Liver (tissue), 9 donors: ENCODE results near the gene GPR4. TPM values are rescaled to one million over a fixed set of nuclear protein-coding genes. Genes with fewer than 3 reads are reported as not detected.

ENCODE experiments used
- DNase-seq: peaks from one replicate; pipeline ENCODE4 v3.0.0-alpha.2; 2017; ENCODE audit warnings: low spot score
- H3K27ac ChIP-seq, 2 donors: one replicate each; pipeline ENCODE4 v1.7.0; 2013; ENCODE audit warnings: inconsistent platforms in 2 of 2, low read length in 2 of 2, control low read depth in 1 of 2, low read depth in 1 of 2, mild to moderate bottlenecking in 1 of 2
- H3K27me3 ChIP-seq, 4 donors: one replicate each; pipeline versions ENCODE4 v1.6.1 to v1.7.0; 2013; ENCODE audit warnings: low read length in 3 of 4, inconsistent platforms in 1 of 4, mild to moderate bottlenecking in 1 of 4, moderate library complexity in 1 of 4; ENCODE audit not compliant: control insufficient read depth in 4 of 4, insufficient read depth in 4 of 4
- H3K36me3 ChIP-seq, 4 donors: one replicate each; pipeline versions ENCODE4 v1.6.1 to v1.7.0; 2013; ENCODE audit warnings: low read length in 3 of 4, mild to moderate bottlenecking in 3 of 4, low read depth in 1 of 4, moderate library complexity in 1 of 4; ENCODE audit not compliant: control insufficient read depth in 4 of 4, insufficient read depth in 3 of 4
- H3K4me1 ChIP-seq, 4 donors: one replicate each; pipeline versions ENCODE4 v1.6.1 to v1.7.0; 2013; ENCODE audit warnings: low read length in 3 of 4, mild to moderate bottlenecking in 3 of 4, moderate library complexity in 1 of 4; ENCODE audit not compliant: control insufficient read depth in 4 of 4, insufficient read depth in 4 of 4
- H3K4me3 ChIP-seq, 3 donors: one replicate each; pipeline versions ENCODE4 v1.6.1 to v1.7.0; 2013; ENCODE audit warnings: low read length in 3 of 3, control low read depth in 1 of 3, low read depth in 1 of 3, mild to moderate bottlenecking in 1 of 3
- H3K9ac ChIP-seq, 2 donors: one replicate each; pipeline ENCODE4 v1.7.0; 2013; ENCODE audit warnings: low read length in 2 of 2, mild to moderate bottlenecking in 2 of 2, moderate library complexity in 2 of 2, control low read depth in 1 of 2, low read depth in 1 of 2
- H3K9me3 ChIP-seq, 4 donors: one replicate each; pipeline versions ENCODE4 v1.6.1 to v1.7.0; 2013; ENCODE audit warnings: low read length in 3 of 4; ENCODE audit not compliant: control insufficient read depth in 4 of 4
- ATF3 ChIP-seq: IDR thresholded peaks from 2 replicates; pipeline ENCODE4 v1.6.1; 2016; ENCODE audit warnings: antibody characterized with exemption
- EGR1 ChIP-seq, 2 donors: IDR thresholded peaks; 2 replicates each; pipeline ENCODE4 v1.6.1; 2016 to 2018; ENCODE audit warnings: antibody characterized with exemption in 2 of 2, low read depth in 2 of 2
- FOXA1 ChIP-seq: IDR thresholded peaks from 2 replicates; pipeline ENCODE4 v1.6.1; 2016; ENCODE audit warnings: antibody characterized with exemption
- FOXA2 ChIP-seq: IDR thresholded peaks from 2 replicates; pipeline ENCODE4 v1.6.1; 2016; ENCODE audit warnings: antibody characterized with exemption
- GABPA ChIP-seq, 2 donors: IDR thresholded peaks in 1 of 2; conservative IDR thresholded peaks in 1 of 2; 2 replicates each; pipeline ENCODE4 v1.6.1; 2016; ENCODE audit warnings: antibody characterized with exemption in 2 of 2, mild to moderate bottlenecking in 1 of 2, moderate library complexity in 1 of 2
- HNF4A ChIP-seq, 2 donors: conservative IDR thresholded peaks; 2 replicates each; pipeline ENCODE4 v1.6.1; 2016; ENCODE audit warnings: antibody characterized with exemption in 2 of 2, mild to moderate bottlenecking in 2 of 2
- HNF4G ChIP-seq: IDR thresholded peaks from 2 replicates; pipeline ENCODE4 v1.6.1; 2016; ENCODE audit warnings: antibody characterized with exemption
- JUND ChIP-seq, 2 donors: IDR thresholded peaks; 2 replicates each; pipeline ENCODE4 v1.6.1; 2016; ENCODE audit warnings: antibody characterized with exemption in 2 of 2
- NR2F2 ChIP-seq: IDR thresholded peaks from 2 replicates; pipeline ENCODE4 v1.6.1; 2016; ENCODE audit warnings: antibody characterized with exemption
- RAD21 ChIP-seq, 2 donors: IDR thresholded peaks; 2 replicates each; pipeline ENCODE4 v1.6.1; 2016; ENCODE audit warnings: antibody characterized with exemption in 2 of 2, mild to moderate bottlenecking in 2 of 2
- RXRA ChIP-seq, 2 donors: IDR thresholded peaks; 2 replicates each; pipeline ENCODE4 v1.6.1; 2017 to 2018; ENCODE audit warnings: antibody characterized with exemption in 2 of 2, mild to moderate bottlenecking in 1 of 2
- SP1 ChIP-seq: IDR thresholded peaks from 2 replicates; pipeline ENCODE4 v1.6.1; 2018; ENCODE audit warnings: antibody characterized with exemption, mild to moderate bottlenecking
- YY1 ChIP-seq: IDR thresholded peaks from 2 replicates; pipeline ENCODE4 v1.6.1; 2016; ENCODE audit warnings: antibody characterized with exemption, mild to moderate bottlenecking
- ZBTB33 ChIP-seq: IDR thresholded peaks from 2 replicates; pipeline ENCODE4 v1.6.1; 2016; ENCODE audit warnings: antibody characterized with exemption
- WGBS: extraction: QIAGEN DNeasy Blood & Tissue Kit; methylation state at CpG from one replicate; pipeline ENCODE4 v1.1.7; 2013; 5-methylcytosine and 5-hydroxymethylcytosine counted together
- polyA plus RNA-seq, 2 donors: library from polyadenylated mRNA; stranded (reverse) in 1 of 2; unstranded in 1 of 2; fragments of 200-250 nt in 1 of 2; fragments of >200 nt in 1 of 2; fragmentation: Nextera tagmentation in 1 of 2; extraction: Ambion mirVana in 1 of 2; gene quantifications; one replicate each; pipeline versions ENCODE4 v1.2.1 to v1.2.3, GENCODE V29; 2013 to 2015
- total RNA-seq, 2 donors: library from RNA; depleted of rRNA; stranded (reverse); fragments of >200 nt; gene quantifications; one replicate each; pipeline ENCODE4 v1.2.3, GENCODE V29; 2014
- TF ChIP-seq, protein P1 (sequence below): fragments of 150-350 bp; IDR thresholded peaks from 2 replicates; pipeline ENCODE4 v1.5.1; 2017; ENCODE audit warnings: improper control_type of control experiment, low read depth, low read length; ENCODE audit not compliant: missing input control
- TF ChIP-seq, protein P2 (sequence below): IDR thresholded peaks from 2 replicates; pipeline ENCODE4 v1.6.1; 2016; ENCODE audit warnings: antibody characterized with exemption, mild to moderate bottlenecking
- donor health status: healthy.
- donor health status: healthy.
- donor health status: healthy.
- donor health status: healthy.
- donor health status: healthy.

The GPR4 gene
- total and polyA plus RNA-seq, 4 donors = 0.37 to 1.9 (median 0.97) TPM

DNA sequence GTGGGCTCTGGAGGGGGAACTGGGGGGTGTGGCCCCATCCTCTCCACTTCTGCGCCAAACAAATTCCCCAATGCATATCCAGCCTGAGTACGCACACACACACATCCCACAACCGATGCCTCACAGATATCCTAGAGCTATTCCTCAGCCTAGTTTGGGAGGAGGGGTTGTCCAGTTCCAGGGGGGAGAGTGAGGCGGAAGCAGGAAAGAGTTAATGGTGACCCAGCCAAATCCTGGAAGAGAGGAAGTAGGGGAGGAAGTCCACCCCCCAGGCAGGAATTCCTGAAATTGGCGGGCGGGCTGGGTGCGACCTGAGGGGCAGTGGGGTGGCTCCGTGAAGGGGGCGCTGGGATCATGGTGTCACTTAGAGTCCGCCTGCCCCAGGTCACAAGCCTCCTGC is 897 bp downstream of the GPR4 start:
- H3K4me1 ChIP-seq = peaks cover 0 to 11% (median under 1%) of the 10 kb centered on the region in 4 donors
- WGBS = 17% methylated on average over 10 of the region's 10 CpGs
- TF ChIP-seq YY1 = no peak
- TF ChIP-seq, protein P1, sequence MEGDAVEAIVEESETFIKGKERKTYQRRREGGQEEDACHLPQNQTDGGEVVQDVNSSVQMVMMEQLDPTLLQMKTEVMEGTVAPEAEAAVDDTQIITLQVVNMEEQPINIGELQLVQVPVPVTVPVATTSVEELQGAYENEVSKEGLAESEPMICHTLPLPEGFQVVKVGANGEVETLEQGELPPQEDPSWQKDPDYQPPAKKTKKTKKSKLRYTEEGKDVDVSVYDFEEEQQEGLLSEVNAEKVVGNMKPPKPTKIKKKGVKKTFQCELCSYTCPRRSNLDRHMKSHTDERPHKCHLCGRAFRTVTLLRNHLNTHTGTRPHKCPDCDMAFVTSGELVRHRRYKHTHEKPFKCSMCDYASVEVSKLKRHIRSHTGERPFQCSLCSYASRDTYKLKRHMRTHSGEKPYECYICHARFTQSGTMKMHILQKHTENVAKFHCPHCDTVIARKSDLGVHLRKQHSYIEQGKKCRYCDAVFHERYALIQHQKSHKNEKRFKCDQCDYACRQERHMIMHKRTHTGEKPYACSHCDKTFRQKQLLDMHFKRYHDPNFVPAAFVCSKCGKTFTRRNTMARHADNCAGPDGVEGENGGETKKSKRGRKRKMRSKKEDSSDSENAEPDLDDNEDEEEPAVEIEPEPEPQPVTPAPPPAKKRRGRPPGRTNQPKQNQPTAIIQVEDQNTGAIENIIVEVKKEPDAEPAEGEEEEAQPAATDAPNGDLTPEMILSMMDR = no peak
- no peak for TF ChIP-seq FOXA1
- no peak for TF ChIP-seq SP1
- peak; percentile 54 for TF ChIP-seq NR2F2
- peak overlapping the region in 1 of 2 donors; percentile 31 for H3K9ac ChIP-seq
- peaks cover 0 to 7% (median 5%) of the 10 kb centered on the region in 4 donors for H3K27me3 ChIP-seq
- H3K9me3 ChIP-seq = no peaks in the 10 kb centered on the region
- H3K27ac ChIP-seq = peak overlapping the region; percentile 46 to 48
- DNase-seq = no peak
- no peaks in the 10 kb centered on the region for H3K36me3 ChIP-seq
- H3K4me3 ChIP-seq = peak overlapping the region; percentile 11 to 47 (median 47)

GRCh38 chr19:45600340-45600885 is 1.6 kb downstream of the GPR4 start:
- TF ChIP-seq SP1 (no peak), RAD21 (IDR thresholded peaks at IDR 0.05) (no peak), YY1 (no peak), ATF3 (no peak), JUND (IDR thresholded peaks at IDR 0.05) (no peak), FOXA1 (no peak), RXRA (IDR thresholded peaks at IDR 0.05) (no peak), EGR1 (IDR thresholded peaks at IDR 0.05; ENCODE audit: low read depth in 2 of 2) (no peak), NR2F2 (no peak), ZBTB33 (no peak), HNF4A (conservative IDR thresholded peaks at IDR 0.05) (no peak), GABPA (IDR thresholded peaks at IDR 0.05 in 1 of 2, conservative IDR thresholded peaks at IDR 0.05 in 1 of 2) (no peak), FOXA2 (no peak), HNF4G (no peak)
- TF ChIP-seq, protein P2, sequence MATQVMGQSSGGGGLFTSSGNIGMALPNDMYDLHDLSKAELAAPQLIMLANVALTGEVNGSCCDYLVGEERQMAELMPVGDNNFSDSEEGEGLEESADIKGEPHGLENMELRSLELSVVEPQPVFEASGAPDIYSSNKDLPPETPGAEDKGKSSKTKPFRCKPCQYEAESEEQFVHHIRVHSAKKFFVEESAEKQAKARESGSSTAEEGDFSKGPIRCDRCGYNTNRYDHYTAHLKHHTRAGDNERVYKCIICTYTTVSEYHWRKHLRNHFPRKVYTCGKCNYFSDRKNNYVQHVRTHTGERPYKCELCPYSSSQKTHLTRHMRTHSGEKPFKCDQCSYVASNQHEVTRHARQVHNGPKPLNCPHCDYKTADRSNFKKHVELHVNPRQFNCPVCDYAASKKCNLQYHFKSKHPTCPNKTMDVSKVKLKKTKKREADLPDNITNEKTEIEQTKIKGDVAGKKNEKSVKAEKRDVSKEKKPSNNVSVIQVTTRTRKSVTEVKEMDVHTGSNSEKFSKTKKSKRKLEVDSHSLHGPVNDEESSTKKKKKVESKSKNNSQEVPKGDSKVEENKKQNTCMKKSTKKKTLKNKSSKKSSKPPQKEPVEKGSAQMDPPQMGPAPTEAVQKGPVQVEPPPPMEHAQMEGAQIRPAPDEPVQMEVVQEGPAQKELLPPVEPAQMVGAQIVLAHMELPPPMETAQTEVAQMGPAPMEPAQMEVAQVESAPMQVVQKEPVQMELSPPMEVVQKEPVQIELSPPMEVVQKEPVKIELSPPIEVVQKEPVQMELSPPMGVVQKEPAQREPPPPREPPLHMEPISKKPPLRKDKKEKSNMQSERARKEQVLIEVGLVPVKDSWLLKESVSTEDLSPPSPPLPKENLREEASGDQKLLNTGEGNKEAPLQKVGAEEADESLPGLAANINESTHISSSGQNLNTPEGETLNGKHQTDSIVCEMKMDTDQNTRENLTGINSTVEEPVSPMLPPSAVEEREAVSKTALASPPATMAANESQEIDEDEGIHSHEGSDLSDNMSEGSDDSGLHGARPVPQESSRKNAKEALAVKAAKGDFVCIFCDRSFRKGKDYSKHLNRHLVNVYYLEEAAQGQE = no peak
- Histone ChIP-seq H3K4me1 (peaks cover 0 to 11% (median under 1%) of the 10 kb centered on the region in 4 donors), H3K36me3 (no peaks in the 10 kb centered on the region), H3K27me3 (peaks cover 0 to 7% (median 5%) of the 10 kb centered on the region in 4 donors), H3K4me3 (no peak overlapping the region), H3K27ac (peak overlapping the region in 1 of 2 donors; percentile 46), H3K9me3 (no peaks in the 10 kb centered on the region), H3K9ac (no peak overlapping the region)
- WGBS = 36% methylated on average over 5 of the region's 5 CpGs
- no peak for DNase-seq
